HFFc6 (cell line): ENCODE data around the gene PRDM5. TPM values are rescaled to one million over a fixed set of nuclear protein-coding genes. Genes with fewer than 3 reads are reported as not detected.

Experiments used
- DNase-seq: peaks from one replicate; pipeline ENCODE4 v3.0.0-alpha.2; 2018
- H3K27ac Mint-ChIP-seq: 2 replicates; pipeline ENCODE4 v1.8.0; 2020; ENCODE audit warnings: mild to moderate bottlenecking, mixed read lengths
- H3K27me3 Mint-ChIP-seq: 2 replicates; pipeline ENCODE4 v1.8.0; 2021; ENCODE audit warnings: mild to moderate bottlenecking, moderate library complexity, mixed read lengths; ENCODE audit not compliant: insufficient read depth
- H3K36me3 Mint-ChIP-seq: 2 replicates; pipeline ENCODE4 v1.8.0; 2021; ENCODE audit warnings: low read depth, mixed read lengths
- H3K4me1 Mint-ChIP-seq: 2 replicates; pipeline ENCODE4 v1.8.0; 2020; ENCODE audit warnings: low read depth, mixed read lengths
- H3K4me3 Mint-ChIP-seq: 2 replicates; pipeline ENCODE4 v1.8.0; 2020; ENCODE audit warnings: mild to moderate bottlenecking, moderate library complexity, mixed read lengths
- H3K9me3 Mint-ChIP-seq: 2 replicates; pipeline ENCODE4 v1.8.0; 2020; ENCODE audit warnings: mild to moderate bottlenecking, mixed read lengths
- total RNA-seq, 6 experiments: library from RNA; stranded (reverse); fragmentation: NEBNext Ultra II Directional; extraction: Animal tissue kit (Norgen Biotek cat#: 25700); gene quantifications; 2 replicates in 1 of 6; 3 replicates in 5 of 6; pipeline ENCODE4 v1.2.3, GENCODE V29; 2021
- TF ChIP-seq, protein P1 (sequence below): fragments of 200-600 bp; sonication (generic); IDR thresholded peaks from 2 replicates; pipeline ENCODE4 v1.5.0; 2021; ENCODE audit warnings: antibody characterized with exemption, mild to moderate bottlenecking

PRDM5 gene
- total RNA-seq, 6 experiments from 2014 or later: 8.3 to 13.4 (median 12.5) TPM

DNA sequence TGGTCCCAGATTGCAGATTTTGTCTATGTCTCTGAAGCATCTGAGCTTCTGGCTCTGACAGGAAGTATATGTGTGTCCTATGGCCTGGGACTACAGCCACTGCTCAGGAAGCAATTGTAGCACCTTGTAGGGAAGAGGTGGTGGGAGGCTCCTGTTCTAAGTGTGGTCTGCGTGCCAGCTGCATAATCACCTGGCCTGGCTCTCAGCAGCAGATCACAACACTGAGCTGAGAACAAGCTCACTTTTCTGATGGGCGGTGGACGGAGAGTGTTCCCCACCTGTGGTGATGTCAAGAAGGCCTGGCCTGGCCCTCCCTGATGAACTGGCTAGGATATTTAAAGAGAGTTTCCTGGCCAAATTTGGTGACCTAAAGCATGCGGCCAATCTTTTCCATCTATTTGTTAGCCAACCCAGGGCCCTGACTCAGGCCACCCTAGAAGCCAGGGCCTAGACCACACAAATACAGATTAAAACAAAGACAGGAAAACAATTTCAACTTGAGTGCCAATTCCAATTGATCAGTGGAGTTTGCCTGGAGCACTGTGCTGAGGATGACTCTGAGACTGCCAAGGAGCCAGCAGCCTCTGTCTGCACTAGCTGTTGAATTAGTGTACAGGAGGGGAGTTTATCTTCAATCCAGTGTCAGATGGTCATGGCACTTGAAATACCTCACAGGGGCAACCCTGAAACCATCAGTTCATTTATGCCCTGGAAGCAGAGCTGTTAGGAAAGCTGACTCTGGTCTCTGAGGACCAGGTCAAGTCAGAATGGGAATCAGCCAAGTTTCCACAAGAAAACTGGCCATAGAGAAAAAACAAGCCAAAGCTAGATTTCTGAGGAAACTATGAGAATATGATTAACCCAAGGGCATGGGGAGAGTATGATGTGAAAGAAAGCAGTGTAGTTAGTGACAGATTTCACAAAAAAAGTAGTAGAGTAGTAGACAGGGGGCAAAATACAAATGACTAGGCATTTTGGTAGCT lies 47.4 kb downstream of the PRDM5 start:
- no peaks in the 10 kb centered on the region; the same call in 1 of the 2 replicates for H3K27me3 Mint-ChIP-seq
- H3K27ac Mint-ChIP-seq: peak overlapping the region; percentile 12; the same call in 1 of the 2 replicates
- H3K4me1 Mint-ChIP-seq: peaks cover under 1% of the 10 kb centered on the region
- H3K9me3 Mint-ChIP-seq: no peaks in the 10 kb centered on the region
- TF ChIP-seq, protein P1, sequence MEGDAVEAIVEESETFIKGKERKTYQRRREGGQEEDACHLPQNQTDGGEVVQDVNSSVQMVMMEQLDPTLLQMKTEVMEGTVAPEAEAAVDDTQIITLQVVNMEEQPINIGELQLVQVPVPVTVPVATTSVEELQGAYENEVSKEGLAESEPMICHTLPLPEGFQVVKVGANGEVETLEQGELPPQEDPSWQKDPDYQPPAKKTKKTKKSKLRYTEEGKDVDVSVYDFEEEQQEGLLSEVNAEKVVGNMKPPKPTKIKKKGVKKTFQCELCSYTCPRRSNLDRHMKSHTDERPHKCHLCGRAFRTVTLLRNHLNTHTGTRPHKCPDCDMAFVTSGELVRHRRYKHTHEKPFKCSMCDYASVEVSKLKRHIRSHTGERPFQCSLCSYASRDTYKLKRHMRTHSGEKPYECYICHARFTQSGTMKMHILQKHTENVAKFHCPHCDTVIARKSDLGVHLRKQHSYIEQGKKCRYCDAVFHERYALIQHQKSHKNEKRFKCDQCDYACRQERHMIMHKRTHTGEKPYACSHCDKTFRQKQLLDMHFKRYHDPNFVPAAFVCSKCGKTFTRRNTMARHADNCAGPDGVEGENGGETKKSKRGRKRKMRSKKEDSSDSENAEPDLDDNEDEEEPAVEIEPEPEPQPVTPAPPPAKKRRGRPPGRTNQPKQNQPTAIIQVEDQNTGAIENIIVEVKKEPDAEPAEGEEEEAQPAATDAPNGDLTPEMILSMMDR: no peak
- H3K4me3 Mint-ChIP-seq: no peak overlapping the region
- DNase-seq: no peak
- H3K36me3 Mint-ChIP-seq: peaks cover 4% of the 10 kb centered on the region; the same call in 1 of the 2 replicates

DNA sequence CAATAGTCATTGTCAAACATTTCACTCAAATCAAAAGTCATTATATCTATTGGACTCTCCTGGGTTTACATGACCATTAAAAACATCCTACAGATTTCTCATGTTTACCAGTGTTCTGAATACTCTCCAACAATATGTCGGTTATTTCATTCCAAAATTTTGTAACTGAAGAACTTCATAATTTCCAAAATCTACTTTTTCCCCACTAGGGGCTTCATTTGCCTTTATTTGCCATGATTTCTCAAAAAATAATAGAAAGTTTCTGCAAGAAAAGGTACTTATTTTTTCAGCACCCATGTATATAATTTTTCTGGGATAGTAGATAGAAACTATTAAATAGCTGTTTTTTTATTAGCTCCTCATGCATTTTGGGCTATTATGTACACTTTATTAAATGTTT lies 49.0 kb downstream of the PRDM5 start:
- TF ChIP-seq, protein P1: peak; percentile 68
- Mint-ChIP-seq H3K27ac (no peak overlapping the region), H3K27me3 (no peaks in the 10 kb centered on the region; the same call in 1 of the 2 replicates), H3K4me1 (peaks cover 7% of the 10 kb centered on the region), H3K9me3 (no peaks in the 10 kb centered on the region), H3K4me3 (no peak overlapping the region), H3K36me3 (0 out of 2 replicates have a peak, but pooled peaks cover 2% of the 10 kb centered on the region)
- no peak for DNase-seq

DNA sequence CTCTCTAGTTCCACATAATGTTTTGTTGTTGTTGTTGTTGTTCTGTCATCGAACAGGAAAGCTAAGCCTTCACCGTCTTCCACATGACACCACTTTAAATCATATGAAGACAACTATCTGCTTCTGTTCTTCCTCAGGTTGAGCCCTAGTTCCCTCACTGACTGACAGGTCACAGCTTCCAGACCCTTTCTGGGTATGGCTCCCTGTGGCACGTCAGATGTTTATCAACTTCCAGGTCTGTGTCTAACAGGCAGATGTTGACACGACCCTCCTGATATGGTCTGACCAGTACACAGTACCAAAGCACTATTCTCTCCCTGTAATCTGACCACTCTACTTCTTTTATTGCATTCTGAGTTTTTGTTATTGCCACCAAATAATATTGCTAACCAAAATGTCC lies 51.4 kb downstream of the PRDM5 start:
- Mint-ChIP-seq H3K9me3 (no peaks in the 10 kb centered on the region), H3K27ac (no peak overlapping the region), H3K36me3 (no peaks in the 10 kb centered on the region), H3K4me3 (no peak overlapping the region), H3K4me1 (peaks cover 7% of the 10 kb centered on the region), H3K27me3 (no peaks in the 10 kb centered on the region; the same call in 1 of the 2 replicates)
- TF ChIP-seq, protein P1: no peak
- no peak for DNase-seq

- DNase-seq: no peak
- Mint-ChIP-seq H3K4me1 (peaks cover 7% of the 10 kb centered on the region), H3K27me3 (no peaks in the 10 kb centered on the region; the same call in 1 of the 2 replicates), H3K4me3 (no peak overlapping the region), H3K36me3 (no peaks in the 10 kb centered on the region), H3K27ac (no peak overlapping the region), H3K9me3 (no peaks in the 10 kb centered on the region)
- TF ChIP-seq, protein P1: peak; percentile 25; the same call in 1 of the 2 replicates
These were observed 52.2 kb downstream of the PRDM5 start for GRCh38 chr4:120870279-120870673.

- DNase-seq: no peak
- Mint-ChIP-seq H3K9me3 (no peaks in the 10 kb centered on the region), H3K4me1 (peaks cover 7% of the 10 kb centered on the region), H3K4me3 (no peak overlapping the region), H3K27me3 (no peaks in the 10 kb centered on the region; the same call in 1 of the 2 replicates), H3K27ac (no peak overlapping the region; the same call in 1 of the 2 replicates), H3K36me3 (no peaks in the 10 kb centered on the region)
- TF ChIP-seq, protein P1: no peak
These were observed 52.8 kb downstream of the PRDM5 start for GRCh38 chr4:120869613-120870278.
